GM23338 (cell line): ENCODE measurements around the gene POLR3E. TPM values are rescaled to one million over a fixed set of nuclear protein-coding genes. Genes with fewer than 3 reads are reported as not detected.

Experiments
- ATAC-seq: fragments of 200-7000 bp; cut with Tn5 transposase; 3 replicates; pipeline ENCODE4 v1.9.1; 2020
- DNase-seq: peaks from one replicate; pipeline ENCODE4 v3.0.0-alpha.2; 2015; ENCODE audit warnings: low spot score
- H2AFZ ChIP-seq: fragments of 200-600 bp; sonication (generic); 2 replicates; pipeline ENCODE4 v1.8.0; 2016; ENCODE audit warnings: antibody characterized with exemption, mild to moderate bottlenecking, moderate library complexity
- H3F3A ChIP-seq: fragments of 200-600 bp; sonication (generic); replicated peaks from 2 replicates; pipeline ENCODE4 v1.8.0; 2017; ENCODE audit warnings: antibody characterized with exemption, mixed run types, low read depth
- H3K27ac ChIP-seq: fragments of 200-600 bp; sonication (generic); 2 replicates; pipeline ENCODE4 v1.6.1; 2016; ENCODE audit warnings: low read depth
- H3K27me3 ChIP-seq: fragments of 200-600 bp; sonication (generic); 2 replicates; pipeline ENCODE4 v1.8.0; 2016; ENCODE audit warnings: mild to moderate bottlenecking, mixed run types, moderate library complexity; ENCODE audit not compliant: insufficient read depth
- H3K36me3 ChIP-seq: fragments of 200-600 bp; sonication (generic); 2 replicates; pipeline ENCODE4 v1.8.0; 2016; ENCODE audit warnings: mild to moderate bottlenecking; ENCODE audit not compliant: insufficient read depth
- H3K4me1 ChIP-seq: fragments of 200-600 bp; sonication (generic); 2 replicates; pipeline ENCODE4 v1.8.0; 2016; ENCODE audit warnings: mild to moderate bottlenecking, moderate library complexity; ENCODE audit not compliant: insufficient read depth
- H3K4me2 ChIP-seq: fragments of 200-600 bp; sonication (generic); 2 replicates; pipeline ENCODE4 v1.7.1; 2017; ENCODE audit warnings: mixed run types
- H3K4me3 ChIP-seq: fragments of 200-600 bp; sonication (generic); 2 replicates; pipeline ENCODE4 v1.6.1; 2016; ENCODE audit warnings: mixed run types
- H3K79me2 ChIP-seq: fragments of 200-600 bp; sonication (generic); replicated peaks from 2 replicates; pipeline ENCODE4 v1.8.0; 2017; ENCODE audit warnings: mild to moderate bottlenecking; ENCODE audit not compliant: insufficient read depth
- H3K9me2 ChIP-seq: fragments of 200-600 bp; sonication (generic); 2 replicates; pipeline ENCODE4 v1.8.0; 2017; ENCODE audit not compliant: insufficient read depth
- H4K20me1 ChIP-seq: fragments of 200-600 bp; sonication (generic); replicated peaks from 2 replicates; pipeline ENCODE4 v1.8.0; 2017; ENCODE audit warnings: mild to moderate bottlenecking; ENCODE audit not compliant: insufficient read depth
- H3K27ac Mint-ChIP-seq: 2 replicates; pipeline ENCODE4 v1.8.0; 2020; ENCODE audit warnings: inconsistent platforms, mild to moderate bottlenecking, moderate library complexity, mixed read lengths
- H3K27me3 Mint-ChIP-seq: 3 replicates; pipeline ENCODE4 v1.8.0; 2022; ENCODE audit warnings: low read depth, mild to moderate bottlenecking, moderate library complexity, mixed read lengths, inconsistent platforms; ENCODE audit not compliant: insufficient read depth, poor library complexity
- H3K36me3 Mint-ChIP-seq: 3 replicates; pipeline ENCODE4 v1.8.0; 2021; ENCODE audit warnings: low read depth, mild to moderate bottlenecking, inconsistent platforms, moderate library complexity, mixed read lengths
- H3K4me1 Mint-ChIP-seq: 3 replicates; pipeline ENCODE4 v1.8.0; 2020; ENCODE audit warnings: mild to moderate bottlenecking, inconsistent platforms, mixed read lengths
- H3K4me3 Mint-ChIP-seq: 3 replicates; pipeline ENCODE4 v1.8.0; 2021; ENCODE audit warnings: moderate library complexity, mild to moderate bottlenecking, inconsistent platforms, mixed read lengths
- H3K9me3 Mint-ChIP-seq: 3 replicates; pipeline ENCODE4 v1.8.0; 2020; ENCODE audit warnings: moderate library complexity, mild to moderate bottlenecking, inconsistent platforms, mixed read lengths
- CREB1 ChIP-seq: fragments of 250-450 bp; sonication (Bioruptor Pico); IDR thresholded peaks from 2 replicates; pipeline ENCODE4 v1.5.0; 2020; ENCODE audit warnings: low read depth, mild to moderate bottlenecking, moderate library complexity
- CTCF ChIP-seq, 2 experiments: fragments of 200-600 bp in 1 of 2; sonication (generic) in 1 of 2; conservative IDR thresholded peaks; 2 replicates each; pipeline versions ENCODE4 v1.5.1 to v1.6.1; 2016 to 2017; ENCODE audit warnings: antibody characterized with exemption in 2 of 2, low read depth in 2 of 2, mild to moderate bottlenecking in 2 of 2, moderate library complexity in 1 of 2
- ETS1 ChIP-seq: IDR thresholded peaks from 2 replicates; pipeline ENCODE4 v1.6.1; 2016; ENCODE audit warnings: antibody characterized with exemption
- EZH2 ChIP-seq: fragments of 200-600 bp; sonication (generic); IDR thresholded peaks from one replicate; pipeline ENCODE4 v1.8.0; 2017; ENCODE audit warnings: antibody characterized with exemption, mild to moderate bottlenecking, low read depth; ENCODE audit not compliant: unreplicated experiment
- EZH2phosphoT487 ChIP-seq: fragments of 200-600 bp; sonication (generic); IDR thresholded peaks from one replicate; pipeline ENCODE4 v1.8.1; 2018; ENCODE audit warnings: antibody characterized with exemption; ENCODE audit not compliant: unreplicated experiment
- JUNB ChIP-seq: IDR thresholded peaks from one replicate; pipeline ENCODE4 v1.6.1; 2016; ENCODE audit warnings: antibody characterized with exemption; ENCODE audit not compliant: unreplicated experiment
- NANOG ChIP-seq: IDR thresholded peaks from 2 replicates; pipeline ENCODE4 v1.6.1; 2016; ENCODE audit warnings: antibody characterized with exemption, borderline replicate concordance
- POLR2AphosphoS5 ChIP-seq: IDR thresholded peaks from 2 replicates; pipeline ENCODE4 v1.6.1; 2016; ENCODE audit warnings: antibody characterized with exemption, low read depth
- REST ChIP-seq: IDR thresholded peaks from one replicate; pipeline ENCODE4 v1.6.1; 2018; ENCODE audit warnings: antibody characterized with exemption; ENCODE audit not compliant: unreplicated experiment
- STAT1 ChIP-seq: IDR thresholded peaks from one replicate; pipeline ENCODE4 v1.6.1; 2016; ENCODE audit warnings: antibody characterized with exemption; ENCODE audit not compliant: unreplicated experiment
- ZNF114 ChIP-seq: fragments of 250-450 bp; sonication (Bioruptor Pico); IDR thresholded peaks from 2 replicates; pipeline ENCODE4 v1.5.0; 2020; ENCODE audit warnings: mild to moderate bottlenecking, moderate library complexity
- ZNF331 ChIP-seq: fragments of 250-450 bp; sonication (Bioruptor Pico); IDR thresholded peaks from 2 replicates; pipeline ENCODE4 v1.5.0; 2020; ENCODE audit warnings: low read depth, mild to moderate bottlenecking, moderate library complexity
- ZNF462 ChIP-seq: fragments of 250-450 bp; sonication (Bioruptor Pico); IDR thresholded peaks from 2 replicates; pipeline ENCODE4 v1.5.0; 2020; ENCODE audit warnings: mild to moderate bottlenecking, moderate library complexity
- polyA plus RNA-seq: library from polyadenylated mRNA; unstranded; fragments of >200 nt; fragmentation: Nextera tagmentation; extraction: Ambion mirVana; gene quantifications from 2 replicates; pipeline ENCODE4 v1.2.1, GENCODE V29; 2016
- total RNA-seq: library from RNA; depleted of rRNA; stranded (reverse); fragments of >200 nt; shearing (Covaris generic); gene quantifications from 2 replicates; pipeline ENCODE4 v1.2.3, GENCODE V29; 2014

Gene POLR3E
- total and polyA plus RNA-seq, 2 experiments from 2014 or later = 62.7 to 141 TPM

GRCh38 chr16:22372882-22373661, 75.9 kb downstream of the POLR3E start:
- no peak overlapping the region; the same call in 1 of the 2 replicates for H3K27ac Mint-ChIP-seq
- Histone ChIP-seq H3K4me1 (peaks cover 36% of the 10 kb centered on the region), H3K4me2 (peak overlapping the region; percentile 98), H3K4me3 (peak overlapping the region; percentile 93), H4K20me1 (peaks cover 28% of the 10 kb centered on the region), H3K9me2 (no peaks in the 10 kb centered on the region), H2AFZ (peak overlapping the region; percentile 70; the same call in 1 of the 2 replicates), H3K27me3 (peaks cover 13% of the 10 kb centered on the region), H3K79me2 (peaks cover 60% of the 10 kb centered on the region), H3K36me3 (no peaks in the 10 kb centered on the region), H3F3A (0 out of 2 replicates have a peak, but pooled peaks cover 5% of the 10 kb centered on the region), H3K27ac (no peak overlapping the region)
- peak overlapping the region; percentile 92 for H3K4me3 Mint-ChIP-seq
- no peak for ATAC-seq
- H3K27me3 Mint-ChIP-seq = peaks cover 12% of the 10 kb centered on the region
- DNase-seq = no peak
- no peak for TF ChIP-seq ETS1
- no peak for TF ChIP-seq ZNF462 (CRISPR knock-in tag)
- TF ChIP-seq POLR2AphosphoS5 = no peak
- no peak for TF ChIP-seq NANOG
- TF ChIP-seq EZH2phosphoT487 = no peak
- TF ChIP-seq STAT1 = no peak
- no peak for TF ChIP-seq CREB1 (CRISPR knock-in tag)
- TF ChIP-seq EZH2 = no peak
- no peak for TF ChIP-seq JUNB
- TF ChIP-seq ZNF331 (CRISPR knock-in tag) = no peak
- no peak for TF ChIP-seq ZNF114 (CRISPR knock-in tag)
- TF ChIP-seq CTCF (conservative IDR thresholded peaks at IDR 0.05; ENCODE audit: low read depth in 2 of 2) = no peak
- TF ChIP-seq REST = no peak
- peaks cover 40% of the 10 kb centered on the region for H3K4me1 Mint-ChIP-seq
- no peaks in the 10 kb centered on the region for H3K9me3 Mint-ChIP-seq
- peaks cover 8% of the 10 kb centered on the region for H3K36me3 Mint-ChIP-seq
